ENCODE results near the gene COPZ1. TPM values are rescaled to one million over a fixed set of nuclear protein-coding genes. Genes with fewer than 3 reads are reported as not detected.

The COPZ1 gene
- total RNA-seq, 1 donor from 2014 or later, result 219 TPM

GRCh38 chr12:54296393-54297099 lies 28.4 kb upstream of the COPZ1 start:
- no peak overlapping the region for H3K27ac ChIP-seq
- H3K4me1 ChIP-seq, result peaks cover 24% of the 10 kb centered on the region

GRCh38 chr12:54298904-54299303 lies 26.0 kb upstream of the COPZ1 start:
- Histone ChIP-seq H3K79me2 (ENCODE audit: low read depth) (peaks cover 5% of the 10 kb centered on the region), H3K27ac (no peak overlapping the region), H3K9me3 (ENCODE audit: low read depth) (no peaks in the 10 kb centered on the region), H3K4me3 (no peak overlapping the region), H4K20me1 (ENCODE audit: low read depth) (no peaks in the 10 kb centered on the region), H3K27me3 (no peaks in the 10 kb centered on the region), H3K4me1 (peaks cover 34% of the 10 kb centered on the region), H3K36me3 (no peaks in the 10 kb centered on the region), H3K4me2 (no peak overlapping the region), H3F3A (ENCODE audit: low read depth) (peaks cover 33% of the 10 kb centered on the region), H2AFZ (replicated peaks) (no peak overlapping the region), H3K9ac (no peak overlapping the region)
- Mint-ChIP-seq H3K27ac (no peak overlapping the region), H3K36me3 (no peaks in the 10 kb centered on the region), H3K4me1 (peaks cover 38% of the 10 kb centered on the region), H3K4me3 (peak overlapping the region; percentile 54), H3K27me3 (ENCODE audit: insufficient read depth, low read depth) (peaks cover 13% of the 10 kb centered on the region), H3K9me3 (no peaks in the 10 kb centered on the region)
- no peak for TF ChIP-seq EZH2 (IDR thresholded peaks at IDR 0.05)
- TF ChIP-seq CTCF (IDR thresholded peaks at IDR 0.05), result no peak
- TF ChIP-seq EZH2phosphoT487 (IDR thresholded peaks at IDR 0.05), result no peak
- no peak for DNase-seq (ENCODE audit: low spot score)

More at GRCh38 chr12:54296393-54297099, 28.4 kb upstream of the COPZ1 start:
- no peak for DNase-seq (ENCODE audit: low spot score)
- Mint-ChIP-seq H3K4me3 (no peak overlapping the region), H3K27ac (peak overlapping the region; percentile 4), H3K9me3 (no peaks in the 10 kb centered on the region), H3K4me1 (peaks cover 30% of the 10 kb centered on the region), H3K36me3 (no peaks in the 10 kb centered on the region), H3K27me3 (ENCODE audit: insufficient read depth, low read depth) (peaks cover 13% of the 10 kb centered on the region)
- Histone ChIP-seq H3K9ac (no peak overlapping the region), H3K36me3 (no peaks in the 10 kb centered on the region), H3F3A (ENCODE audit: low read depth) (peaks cover 26% of the 10 kb centered on the region), H3K4me2 (no peak overlapping the region), H3K27me3 (no peaks in the 10 kb centered on the region), H2AFZ (replicated peaks) (no peak overlapping the region), H3K4me3 (no peak overlapping the region), H4K20me1 (ENCODE audit: low read depth) (no peaks in the 10 kb centered on the region), H3K9me3 (ENCODE audit: low read depth) (no peaks in the 10 kb centered on the region), H3K79me2 (ENCODE audit: low read depth) (peaks cover 5% of the 10 kb centered on the region)
- TF ChIP-seq EZH2 (IDR thresholded peaks at IDR 0.05) (no peak), CTCF (IDR thresholded peaks at IDR 0.05) (no peak), EZH2phosphoT487 (IDR thresholded peaks at IDR 0.05) (no peak)

GRCh38 chr12:54299515-54300224 lies 25.3 kb upstream of the COPZ1 start:
- Histone ChIP-seq H3K36me3 (no peaks in the 10 kb centered on the region), H3K9ac (no peak overlapping the region), H3K4me2 (peak overlapping the region; percentile 80), H3F3A (ENCODE audit: low read depth) (peaks cover 33% of the 10 kb centered on the region), H4K20me1 (ENCODE audit: low read depth) (no peaks in the 10 kb centered on the region), H3K4me1 (peaks cover 42% of the 10 kb centered on the region), H3K27ac (no peak overlapping the region), H3K79me2 (ENCODE audit: low read depth) (peaks cover 5% of the 10 kb centered on the region), H3K4me3 (peak overlapping the region; percentile 40), H3K9me3 (ENCODE audit: low read depth) (no peaks in the 10 kb centered on the region), H2AFZ (replicated peaks) (peak overlapping the region; percentile 89), H3K27me3 (no peaks in the 10 kb centered on the region)
- DNase-seq (ENCODE audit: low spot score), result no peak
- Mint-ChIP-seq H3K4me1 (peaks cover 40% of the 10 kb centered on the region), H3K36me3 (no peaks in the 10 kb centered on the region), H3K27me3 (ENCODE audit: insufficient read depth, low read depth) (peaks cover 13% of the 10 kb centered on the region), H3K9me3 (no peaks in the 10 kb centered on the region), H3K27ac (no peak overlapping the region), H3K4me3 (peak overlapping the region; percentile 13)
- no peak for TF ChIP-seq EZH2 (IDR thresholded peaks at IDR 0.05)
- no peak for TF ChIP-seq EZH2phosphoT487 (IDR thresholded peaks at IDR 0.05)
- TF ChIP-seq CTCF (IDR thresholded peaks at IDR 0.05), result no peak
